CD4-positive, alpha-beta memory T cell (primary cell): ENCODE results near the gene SEMA4G. TPM values are rescaled to one million over a fixed set of nuclear protein-coding genes. Genes with fewer than 3 reads are reported as not detected.

ENCODE experiments used
- CTCF ChIA-PET: fragments of 350-600 bp; sonication (Branson Sonifier 250); formaldehyde crosslinking; loops from one replicate; lab custom pipeline; 2021; ENCODE audit warnings: inconsistent platforms; ENCODE audit not compliant: partially characterized antibody; lab: Charles Lee
- POLR2A ChIA-PET: fragments of 350-600 bp; sonication (Branson Sonifier 250); formaldehyde crosslinking; loops from one replicate; lab custom pipeline; 2021; ENCODE audit not compliant: partially characterized antibody; lab: Charles Lee
- DNase-seq, 5 donors: peaks; one replicate each; pipeline versions ENCODE4 v3.0.0 to v3.0.0-alpha.2; 2020 to 2022; ENCODE audit warnings: mixed read lengths in 1 of 5
- H3K27ac ChIP-seq: one replicate; pipeline ENCODE4 v1.7.0; 2013; ENCODE audit warnings: low read depth, low read length
- H3K27me3 ChIP-seq: 2 replicates; pipeline ENCODE4 v1.7.0; 2013; ENCODE audit warnings: mild to moderate bottlenecking, low read length, moderate library complexity; ENCODE audit not compliant: insufficient read depth
- H3K36me3 ChIP-seq: 2 replicates; pipeline ENCODE4 v1.7.0; 2013; ENCODE audit warnings: mild to moderate bottlenecking, low read length, moderate library complexity; ENCODE audit not compliant: insufficient read depth
- H3K4me1 ChIP-seq: 2 replicates; pipeline ENCODE4 v1.7.0; 2013; ENCODE audit warnings: mild to moderate bottlenecking, low read length, moderate library complexity; ENCODE audit not compliant: insufficient read depth
- H3K4me3 ChIP-seq, 2 donors: one replicate each; pipeline ENCODE4 v1.7.0; 2013; ENCODE audit warnings: low read length in 2 of 2, mild to moderate bottlenecking in 1 of 2
- H3K9me3 ChIP-seq, 2 donors: one replicate each; pipeline ENCODE4 v1.7.0; 2013; ENCODE audit warnings: low read length in 2 of 2, control low read depth in 1 of 2; ENCODE audit not compliant: control insufficient read depth in 1 of 2
- H3K27ac Mint-ChIP-seq, 7 donors: one replicate each; pipeline ENCODE4 v1.8.0; 2020 to 2021; ENCODE audit warnings: mixed read lengths in 7 of 7, mild to moderate bottlenecking in 6 of 7, inconsistent platforms in 3 of 7, moderate library complexity in 3 of 7
- H3K27me3 Mint-ChIP-seq, 2 donors: one replicate each; pipeline ENCODE4 v1.8.0; 2020 to 2021; ENCODE audit warnings: mixed read lengths in 2 of 2
- H3K36me3 Mint-ChIP-seq, 2 donors: one replicate each; pipeline ENCODE4 v1.8.0; 2020 to 2021; ENCODE audit warnings: mixed read lengths in 2 of 2, inconsistent platforms in 1 of 2, mild to moderate bottlenecking in 1 of 2
- H3K4me1 Mint-ChIP-seq, 4 donors: one replicate each; pipeline ENCODE4 v1.8.0; 2020 to 2021; ENCODE audit warnings: mixed read lengths in 4 of 4, mild to moderate bottlenecking in 1 of 4
- H3K4me3 Mint-ChIP-seq, 8 donors: one replicate each; pipeline ENCODE4 v1.8.0; 2020 to 2021; ENCODE audit warnings: mixed read lengths in 8 of 8, mild to moderate bottlenecking in 7 of 8, moderate library complexity in 6 of 8, inconsistent platforms in 3 of 8
- H3K9me3 Mint-ChIP-seq, 8 donors: one replicate each; pipeline ENCODE4 v1.8.0; 2020 to 2021; ENCODE audit warnings: mixed read lengths in 8 of 8, mild to moderate bottlenecking in 5 of 8, inconsistent platforms in 3 of 8, moderate library complexity in 1 of 8
- intact Hi-C: fragments of 100-400 bp; cut with micrococcal nuclease; formaldehyde crosslinking; loops from one replicate; pipeline ENCODE4 v1.15.1; 2023
- polyA plus RNA-seq, 2 donors: library from polyadenylated mRNA; unstranded; fragments of 300-500 nt; fragmentation: Illumina TruSeq; gene quantifications; one replicate each; pipeline ENCODE4 v1.2.3, GENCODE V29; 2021
- total RNA-seq, 2 experiments: library from RNA; stranded (reverse); gene quantifications; one replicate each; pipeline ENCODE4 v1.2.3, GENCODE V29; 2021

SEMA4G gene
- total and polyA plus RNA-seq, 4 experiments from 2014 or later: 0.26 to 1.4 (median 1.1) TPM; not detected in 1

DNA sequence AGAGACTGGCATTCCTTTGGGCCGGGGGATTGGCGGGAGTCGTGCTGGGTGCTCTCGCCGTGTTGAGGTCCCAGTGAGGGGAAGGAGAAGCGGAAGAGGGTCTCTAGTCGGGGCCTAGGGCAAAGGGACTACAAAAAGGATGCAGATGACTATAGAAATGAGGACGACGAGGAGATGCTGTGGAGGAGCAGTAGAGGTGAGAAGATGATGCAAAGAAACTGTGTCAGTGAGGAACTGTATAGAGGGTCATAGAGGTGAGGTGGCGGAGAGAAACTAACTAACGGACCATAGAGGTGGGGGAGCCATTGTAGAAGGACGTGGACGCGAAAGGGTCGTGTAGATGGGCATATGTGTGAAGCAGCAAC lies 18.4 kb downstream of the SEMA4G start:
- Histone ChIP-seq H3K4me1 (peaks cover 25% of the 10 kb centered on the region), H3K27ac (peak overlapping the region; percentile 71), H3K4me3 (peak overlapping the region; percentile 67 to 91), H3K27me3 (no peaks in the 10 kb centered on the region), H3K9me3 (no peaks in the 10 kb centered on the region), H3K36me3 (peaks cover 23% of the 10 kb centered on the region)
- H3K9me3 Mint-ChIP-seq: no peaks in the 10 kb centered on the region
- no peaks in the 10 kb centered on the region for H3K27me3 Mint-ChIP-seq
- H3K4me3 Mint-ChIP-seq: peak overlapping the region; percentile 85 to 98 (median 94)
- H3K27ac Mint-ChIP-seq: peak overlapping the region; percentile 41 to 97 (median 92)
- peaks cover 16 to 44% (median 31%) of the 10 kb centered on the region in 4 donors for H3K4me1 Mint-ChIP-seq
- ChIA-PET CTCF (interaction anchor here (0.8 to 12.0 kb wide), 4 partner anchors 10 to 43 kb away, joined by 4 to 171 read pairs (median 26); partner anchors contain the start of genes PDZD7 and SFXN3), POLR2A (interaction anchor here (1.3 to 6.4 kb wide), 4 partner anchors 10 to 75 kb away, joined by 6 to 84 read pairs (median 8); partner anchors contain the start of genes LZTS2, PDZD7, SFXN3 and SLF2)
- intact Hi-C loops: loop anchor here (1.0 to 2.0 kb wide), 3 partner anchors 10 to 75 kb away; partner anchors contain the start of genes PDZD7, SFXN3 and SLF2
- peaks cover 24 to 44% of the 10 kb centered on the region in 2 donors for H3K36me3 Mint-ChIP-seq
- no peak for DNase-seq

DNA sequence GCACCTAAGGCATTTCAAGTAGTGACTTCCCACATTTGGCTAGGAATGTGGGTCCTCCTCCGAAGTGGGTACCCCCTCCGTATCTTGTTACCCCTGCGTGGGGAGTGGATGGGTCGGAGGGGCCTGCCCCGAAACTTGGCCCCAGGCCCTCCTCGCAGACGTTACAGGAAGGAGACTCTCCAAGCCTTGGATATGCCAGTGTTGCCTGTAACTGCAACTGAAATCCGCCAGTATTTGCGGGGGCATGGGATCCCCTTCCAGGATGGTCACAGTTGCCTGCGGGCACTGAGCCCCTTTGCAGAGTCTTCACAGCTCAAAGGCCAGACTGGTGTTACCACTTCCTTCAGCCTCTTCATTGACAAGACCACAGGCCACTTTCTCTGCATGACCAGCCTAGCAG lies 18.9 kb downstream of the SEMA4G start:
- Mint-ChIP-seq H3K4me1 (peaks cover 16 to 44% (median 30%) of the 10 kb centered on the region in 4 donors), H3K36me3 (peaks cover 22 to 44% of the 10 kb centered on the region in 2 donors), H3K4me3 (peak overlapping the region; percentile 85 to 98 (median 94)), H3K9me3 (no peaks in the 10 kb centered on the region), H3K27ac (peak overlapping the region in 2 of 7 donors; percentile 41 to 97), H3K27me3 (no peaks in the 10 kb centered on the region)
- ChIA-PET POLR2A (interaction anchor here (1.1 to 6.4 kb wide), 3 partner anchors 10 to 75 kb away, joined by 3 to 84 read pairs (median 7); partner anchors contain the start of genes LZTS2, PDZD7, SFXN3 and SLF2), CTCF (interaction anchor here (2.3 to 12.0 kb wide), 3 partner anchors 9 to 29 kb away, joined by 6 to 171 read pairs (median 46); no protein-coding TSS in a partner anchor)
- Histone ChIP-seq H3K27me3 (no peaks in the 10 kb centered on the region), H3K27ac (peak overlapping the region; percentile 71), H3K36me3 (peaks cover 23% of the 10 kb centered on the region), H3K4me3 (peak overlapping the region; percentile 67 to 91), H3K4me1 (peaks cover 25% of the 10 kb centered on the region), H3K9me3 (no peaks in the 10 kb centered on the region)
- no peak for DNase-seq
- intact Hi-C loops: no loop called here

DNA sequence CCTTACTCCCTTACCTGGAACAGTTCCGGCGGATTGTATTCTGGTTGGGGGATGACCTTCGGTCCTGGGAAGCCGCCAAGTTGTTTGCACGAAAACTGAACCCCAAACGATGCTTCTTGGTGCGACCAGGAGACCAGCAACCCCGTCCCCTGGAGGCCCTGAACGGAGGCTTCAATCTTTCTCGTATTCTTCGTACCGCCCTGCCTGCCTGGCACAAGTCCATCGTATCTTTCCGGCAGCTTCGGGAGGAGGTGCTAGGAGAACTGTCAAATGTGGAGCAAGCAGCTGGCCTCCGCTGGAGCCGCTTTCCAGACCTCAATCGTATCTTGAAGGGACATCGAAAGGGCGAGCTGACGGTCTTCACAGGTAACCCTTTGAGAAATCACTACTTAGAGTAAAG lies 19.8 kb downstream of the SEMA4G start:
- ChIA-PET POLR2A (interaction anchor here (1.1 to 6.4 kb wide), 2 partner anchors 9 to 42 kb away, joined by 3 to 84 read pairs; partner anchors contain the start of genes LZTS2, PDZD7 and SFXN3), CTCF (interaction anchor here (0.6 to 12.0 kb wide), 5 partner anchors 8 to 69 kb away, joined by 3 to 171 read pairs (median 6); partner anchors contain the start of gene LZTS2)
- Mint-ChIP-seq H3K4me1 (peaks cover 16 to 44% (median 30%) of the 10 kb centered on the region in 4 donors), H3K9me3 (no peaks in the 10 kb centered on the region), H3K4me3 (peak overlapping the region in 4 of 8 donors; percentile 6 to 54 (median 47)), H3K27ac (no peak overlapping the region), H3K36me3 (peaks cover 22 to 50% of the 10 kb centered on the region in 2 donors), H3K27me3 (no peaks in the 10 kb centered on the region)
- intact Hi-C loops: no loop called here
- no peak overlapping the region for H3K27ac ChIP-seq
- H3K4me1 ChIP-seq: peaks cover 25% of the 10 kb centered on the region
- no peaks in the 10 kb centered on the region for H3K27me3 ChIP-seq
- no peaks in the 10 kb centered on the region for H3K9me3 ChIP-seq
- peaks cover 23% of the 10 kb centered on the region for H3K36me3 ChIP-seq
- DNase-seq: no peak
- no peak overlapping the region for H3K4me3 ChIP-seq

DNA sequence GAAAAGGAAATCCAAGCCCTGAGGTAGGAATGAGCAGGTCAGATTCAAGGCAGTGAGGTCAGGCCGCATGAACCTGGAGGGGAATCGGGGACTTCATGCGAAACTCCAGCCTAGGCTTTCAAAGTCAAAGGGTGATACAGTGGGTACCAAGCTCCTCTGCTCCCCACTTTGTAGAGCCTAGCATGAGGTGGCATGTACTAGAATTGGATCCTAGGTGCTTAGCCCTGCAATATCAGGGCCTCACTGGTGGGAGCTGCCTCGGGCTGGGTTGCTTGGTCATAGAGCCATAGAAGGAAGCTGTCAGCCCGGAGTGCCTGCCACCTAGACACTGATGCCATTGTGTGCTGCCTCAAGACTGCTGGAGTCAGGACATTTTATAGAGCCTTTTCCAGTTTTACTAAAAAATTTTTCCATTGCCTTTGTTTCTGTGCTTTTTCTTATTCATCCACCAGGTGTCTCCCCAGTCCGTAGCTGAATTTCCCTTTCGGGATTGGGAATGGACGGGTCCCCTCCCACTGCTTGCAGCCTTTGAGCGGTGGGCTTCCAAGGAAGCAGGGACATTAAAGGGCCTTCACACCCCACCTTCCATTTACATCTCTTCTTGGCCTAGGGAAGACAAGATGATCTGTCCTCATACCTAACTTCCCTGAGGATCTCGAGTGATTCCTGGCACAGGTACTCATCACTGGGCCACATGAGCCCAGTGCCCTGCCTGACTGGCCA lies 24.8 kb downstream of the SEMA4G start:
- CTCF ChIA-PET: interaction anchor here (1.0 to 12.0 kb wide), 2 partner anchors 18 to 23 kb away, joined by 5 to 171 read pairs; no protein-coding TSS in a partner anchor
- peaks cover 18 to 41% of the 10 kb centered on the region in 2 donors for H3K36me3 Mint-ChIP-seq

DNA sequence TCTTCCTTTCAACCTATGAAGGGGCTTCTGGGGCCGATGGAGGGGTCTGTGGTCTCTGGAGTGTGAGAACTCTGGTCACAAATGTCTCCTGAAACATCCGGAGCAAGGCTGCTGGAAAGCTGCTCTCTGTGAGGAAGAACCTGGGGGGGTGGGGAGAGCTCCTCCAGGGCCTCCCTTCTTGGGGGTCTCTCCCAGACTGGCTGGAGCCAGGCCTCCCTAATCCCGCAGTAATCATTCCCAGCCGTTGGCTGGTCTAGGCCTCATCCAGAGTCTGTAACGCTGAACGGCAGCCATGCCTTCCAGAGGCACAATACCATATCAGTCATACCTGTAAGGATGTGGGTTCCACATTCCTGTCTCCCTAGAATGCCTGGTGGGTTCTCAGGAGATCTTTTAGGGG lies 25.9 kb downstream of the SEMA4G start:
- POLR2A ChIA-PET: interaction anchor here (5.2 to 6.1 kb wide), 2 partner anchors 8 to 35 kb away, joined by 84 to 90 read pairs; partner anchors contain the start of genes MRPL43, PDZD7, SFXN3 and TWNK

More for the DNA sequence above, 24.8 kb downstream of the SEMA4G start:
- Mint-ChIP-seq H3K4me3 (peak overlapping the region in 2 of 8 donors; percentile 4 to 9), H3K27me3 (no peaks in the 10 kb centered on the region), H3K27ac (peak overlapping the region in 3 of 7 donors; percentile 29 to 49 (median 38)), H3K9me3 (peaks cover 0 to 3% (median 0%) of the 10 kb centered on the region in 8 donors), H3K4me1 (peaks cover 18 to 35% (median 26%) of the 10 kb centered on the region in 4 donors)
- Histone ChIP-seq H3K27me3 (no peaks in the 10 kb centered on the region), H3K4me1 (peaks cover 20% of the 10 kb centered on the region), H3K4me3 (no peak overlapping the region), H3K36me3 (peaks cover 23% of the 10 kb centered on the region), H3K27ac (no peak overlapping the region), H3K9me3 (no peaks in the 10 kb centered on the region)
- DNase-seq: no peak
- POLR2A ChIA-PET: no interaction called here
- intact Hi-C loops: loop anchor here (10.0 kb wide), 1 partner anchor 459 kb away; the partner anchor contains the start of gene HIF1AN

DNA sequence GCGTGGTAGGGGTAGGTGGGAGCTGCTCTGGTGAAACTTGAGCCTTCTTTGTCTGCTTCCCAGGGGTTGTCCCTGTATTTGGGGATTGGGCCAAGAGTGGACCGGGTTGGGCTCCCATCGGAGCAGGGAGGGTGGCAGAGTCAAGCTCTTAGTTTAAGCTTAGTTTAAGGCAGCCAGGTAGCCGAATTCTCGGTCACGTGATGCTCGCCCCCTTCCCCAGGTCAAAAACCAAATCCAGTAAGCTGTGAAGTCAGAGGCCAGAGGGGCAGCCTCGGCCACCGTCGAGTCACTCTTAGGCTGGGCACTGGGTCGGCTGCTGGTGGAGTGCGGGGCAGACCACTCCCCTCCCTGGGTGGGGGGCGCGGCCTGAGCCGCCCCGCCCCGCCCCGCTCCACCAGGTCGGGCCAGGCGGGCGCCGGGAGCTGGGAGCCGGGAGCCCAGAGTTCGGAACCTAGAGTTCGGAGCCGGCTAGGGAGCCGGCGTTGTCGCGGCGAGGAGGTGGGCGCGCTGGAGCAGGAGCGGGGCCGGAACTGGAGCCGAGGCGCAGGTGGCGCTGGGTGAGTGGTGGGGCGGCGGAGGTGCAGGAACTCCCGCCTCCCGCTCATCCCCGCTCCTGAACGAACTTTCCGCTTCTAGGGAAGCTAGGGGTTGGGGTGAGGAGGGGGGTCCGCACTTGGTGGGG lies 27.5 kb downstream of the SEMA4G start:
- Mint-ChIP-seq H3K27me3 (no peaks in the 10 kb centered on the region), H3K36me3 (peaks cover 4 to 27% of the 10 kb centered on the region in 2 donors), H3K4me3 (peak overlapping the region; percentile 84 to 98 (median 91)), H3K27ac (peak overlapping the region; percentile 82 to 98 (median 92)), H3K4me1 (peaks cover 15 to 34% (median 24%) of the 10 kb centered on the region in 4 donors), H3K9me3 (peaks cover 0 to 3% (median 0%) of the 10 kb centered on the region in 8 donors)
- Histone ChIP-seq H3K36me3 (no peaks in the 10 kb centered on the region), H3K4me3 (peak overlapping the region; percentile 36 to 64), H3K9me3 (no peaks in the 10 kb centered on the region), H3K4me1 (peaks cover 24% of the 10 kb centered on the region), H3K27me3 (no peaks in the 10 kb centered on the region), H3K27ac (peak overlapping the region; percentile 83)
- peak; percentile 19 to 57 (median 44) for DNase-seq
- intact Hi-C loops: loop anchor here (1.0 to 10.0 kb wide), 6 partner anchors 10 to 462 kb away; partner anchors contain the start of genes HIF1AN, KAZALD1, MRPL43 and PDZD7
- ChIA-PET CTCF (interaction anchor here (0.9 to 12.0 kb wide), 20 partner anchors 10 to 1126 kb away, joined by 3 to 171 read pairs (median 9); partner anchors contain the start of genes KAZALD1, MRPL43, PDZD7 and SEMA4G), POLR2A (interaction anchor here (0.8 to 6.1 kb wide), 16 partner anchors 9 to 470 kb away, joined by 3 to 90 read pairs (median 4); partner anchors contain the start of genes KAZALD1, MRPL43, PDZD7 and SEMA4G)

More for the DNA sequence above, 25.9 kb downstream of the SEMA4G start:
- H3K36me3 ChIP-seq: peaks cover 13% of the 10 kb centered on the region
- no peaks in the 10 kb centered on the region for H3K27me3 ChIP-seq
- Mint-ChIP-seq H3K36me3 (peaks cover 18 to 41% of the 10 kb centered on the region in 2 donors), H3K4me1 (peaks cover 17 to 35% (median 22%) of the 10 kb centered on the region in 4 donors), H3K27me3 (no peaks in the 10 kb centered on the region), H3K9me3 (peaks cover 0 to 3% (median 0%) of the 10 kb centered on the region in 8 donors), H3K4me3 (peak overlapping the region in 7 of 8 donors; percentile 45 to 87 (median 61)), H3K27ac (peak overlapping the region in 6 of 7 donors; percentile 22 to 81 (median 68))
- DNase-seq: no peak
- peaks cover 24% of the 10 kb centered on the region for H3K4me1 ChIP-seq
- no peak overlapping the region for H3K27ac ChIP-seq
- intact Hi-C loops: loop anchor here (5.0 to 10.0 kb wide), 2 partner anchors 433 to 460 kb away; partner anchors contain the start of gene HIF1AN
- CTCF ChIA-PET: interaction anchor here (0.6 to 12.0 kb wide), 2 partner anchors 22 to 658 kb away, joined by 3 to 171 read pairs; no protein-coding TSS in a partner anchor
- no peaks in the 10 kb centered on the region for H3K9me3 ChIP-seq
- H3K4me3 ChIP-seq: no peak overlapping the region
